NCI-H187 treated with DMSO at 0.1 percent for 48 hours (cell line): ENCODE data around the gene TMEM50A.
"Not testable (repeated sequence)": the region's sequence is repeated elsewhere in the genome, so short reads cannot be mapped to it uniquely, and the experiment has no call there.

Experiments
- DNase-seq: peaks from one replicate; lab custom pipeline; 2025; lab: John Stamatoyannopoulos, UW

The TMEM50A gene

GRCh38 chr1:25387096-25387495 lies 49.0 kb downstream of the TMEM50A start:
- DNase-seq = not testable (repeated sequence)

GRCh38 chr1:25388691-25389090 lies 50.6 kb downstream of the TMEM50A start:
- peak; percentile 12 for DNase-seq

GRCh38 chr1:25389721-25390120 lies 51.6 kb downstream of the TMEM50A start:
- DNase-seq = not testable (repeated sequence)

GRCh38 chr1:25392841-25393240 lies 54.7 kb downstream of the TMEM50A start:
- DNase-seq = no peak

- DNase-seq = not testable (repeated sequence)
These were observed 59.4 kb downstream of the TMEM50A start for GRCh38 chr1:25397549-25397948.

- not testable (repeated sequence) for DNase-seq
These were observed 59.9 kb downstream of the TMEM50A start for GRCh38 chr1:25398079-25398478.

GRCh38 chr1:25402947-25403803 lies 65.0 kb downstream of the TMEM50A start:
- not testable (repeated sequence) for DNase-seq

GRCh38 chr1:25405731-25406305 lies 67.7 kb downstream of the TMEM50A start:
- DNase-seq = not testable (repeated sequence)

GRCh38 chr1:25409641-25410427 lies 71.7 kb downstream of the TMEM50A start:
- not testable (repeated sequence) for DNase-seq
